HG03280 (cell line): Measurements from ENCODE around the gene NEMP1.
A peak's percentile ranks its signal among the peaks of the same experiment; 100 is the strongest.
"Not testable (repeated sequence)": the region's sequence is repeated elsewhere in the genome, so short reads cannot be mapped to it uniquely, and the experiment has no call there.

Source experiments
- ATAC-seq: cut with Tn5 transposase; IDR thresholded peaks from one replicate; pipeline ENCODE4 v1.9.1; 2021; ENCODE audit warnings: mild to moderate bottlenecking, moderate library complexity; ENCODE audit not compliant: unreplicated experiment

The NEMP1 gene, protein sequence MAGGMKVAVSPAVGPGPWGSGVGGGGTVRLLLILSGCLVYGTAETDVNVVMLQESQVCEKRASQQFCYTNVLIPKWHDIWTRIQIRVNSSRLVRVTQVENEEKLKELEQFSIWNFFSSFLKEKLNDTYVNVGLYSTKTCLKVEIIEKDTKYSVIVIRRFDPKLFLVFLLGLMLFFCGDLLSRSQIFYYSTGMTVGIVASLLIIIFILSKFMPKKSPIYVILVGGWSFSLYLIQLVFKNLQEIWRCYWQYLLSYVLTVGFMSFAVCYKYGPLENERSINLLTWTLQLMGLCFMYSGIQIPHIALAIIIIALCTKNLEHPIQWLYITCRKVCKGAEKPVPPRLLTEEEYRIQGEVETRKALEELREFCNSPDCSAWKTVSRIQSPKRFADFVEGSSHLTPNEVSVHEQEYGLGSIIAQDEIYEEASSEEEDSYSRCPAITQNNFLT

DNA sequence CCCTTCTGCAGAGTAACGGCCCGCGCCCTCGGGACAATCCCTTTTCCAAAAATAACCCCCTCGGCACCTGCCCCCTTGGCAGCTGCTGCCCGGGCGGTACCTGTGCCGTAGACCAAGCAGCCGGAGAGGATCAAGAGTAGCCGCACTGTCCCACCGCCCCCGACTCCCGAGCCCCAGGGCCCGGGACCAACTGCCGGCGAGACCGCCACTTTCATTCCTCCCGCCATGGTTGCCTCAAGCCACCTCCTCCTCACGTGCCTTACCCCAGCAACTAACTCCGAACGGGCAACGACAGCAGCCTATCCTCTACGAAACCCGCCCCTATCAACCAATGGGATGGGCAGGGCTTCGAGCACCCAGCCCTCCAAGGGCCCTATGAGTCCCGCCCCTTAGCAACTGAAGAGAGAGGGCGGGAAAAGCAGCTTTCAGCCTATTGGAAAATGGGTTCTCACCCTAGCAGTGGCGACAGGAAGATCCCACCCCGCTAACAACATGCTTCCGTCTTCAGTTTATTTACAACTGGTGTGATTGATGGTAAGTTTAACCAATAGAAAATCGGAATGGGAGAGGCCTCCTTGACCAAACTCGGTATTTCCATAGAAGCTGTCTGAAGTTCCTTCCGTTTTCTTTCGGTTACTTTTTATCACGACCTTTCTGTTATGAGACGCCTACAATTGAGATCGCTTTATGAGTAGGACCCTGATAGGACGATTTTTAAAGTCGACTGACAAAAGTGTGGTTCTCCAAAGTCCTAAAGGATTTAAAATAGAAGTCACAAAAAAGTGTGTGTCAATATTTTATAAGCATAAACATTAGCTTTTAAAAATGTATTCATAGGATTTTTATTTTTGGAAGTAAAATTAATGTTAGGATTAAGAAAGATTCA, at the start of gene NEMP1:
Gene NEMP1, minus strand, starts transcription at position 273 of the 886 bp plus-strand sequence. Its CDS starts 46 bp downstream, at position 227.
- peak; percentile 99 for ATAC-seq

DNA sequence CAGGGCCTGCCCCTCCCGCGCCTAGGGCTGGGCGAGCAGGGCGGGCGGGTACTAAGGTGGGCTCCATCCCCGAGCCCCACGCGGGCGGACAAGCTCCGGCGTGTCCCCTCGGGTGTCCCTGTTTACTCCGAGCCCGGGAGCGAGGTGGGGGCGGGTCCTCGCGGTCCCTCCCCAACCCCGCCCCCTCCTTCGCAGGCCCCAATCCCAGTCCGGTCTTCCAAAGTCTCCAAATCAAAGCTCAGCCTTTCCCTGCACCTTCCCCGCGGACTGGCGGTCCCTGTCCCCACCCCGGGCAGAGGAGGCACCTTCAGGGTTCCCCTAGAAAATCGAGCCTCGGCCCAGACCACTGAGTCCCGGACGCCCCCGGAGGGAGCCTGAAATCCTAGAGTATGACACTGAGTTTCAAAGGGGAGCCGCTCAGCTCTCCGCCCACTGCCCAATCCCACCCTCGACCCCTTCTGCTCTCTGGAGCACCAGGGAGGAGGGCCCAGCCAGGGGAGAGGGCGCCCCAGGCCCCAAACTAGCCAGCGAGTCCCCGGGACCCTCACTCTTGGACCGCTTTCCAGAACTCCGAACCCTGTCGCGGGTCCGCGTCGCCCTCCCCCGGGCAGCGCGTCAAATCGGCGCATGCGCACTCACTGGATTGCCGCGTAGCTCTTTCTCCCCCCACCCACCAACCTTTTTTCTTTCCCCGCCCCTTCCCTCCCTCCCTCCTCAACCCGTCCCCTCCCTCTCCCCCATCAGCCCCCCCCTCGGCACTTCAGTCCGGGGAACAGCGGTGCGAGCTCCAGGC, 49.3 kb upstream of the NEMP1 start, which contains the start of gene LRP1:
Gene LRP1, plus strand, starts transcription at position 758 of the 793 bp plus-strand sequence. CDS start 482 bp downstream, outside the sequence.
- ATAC-seq, result no peak

DNA sequence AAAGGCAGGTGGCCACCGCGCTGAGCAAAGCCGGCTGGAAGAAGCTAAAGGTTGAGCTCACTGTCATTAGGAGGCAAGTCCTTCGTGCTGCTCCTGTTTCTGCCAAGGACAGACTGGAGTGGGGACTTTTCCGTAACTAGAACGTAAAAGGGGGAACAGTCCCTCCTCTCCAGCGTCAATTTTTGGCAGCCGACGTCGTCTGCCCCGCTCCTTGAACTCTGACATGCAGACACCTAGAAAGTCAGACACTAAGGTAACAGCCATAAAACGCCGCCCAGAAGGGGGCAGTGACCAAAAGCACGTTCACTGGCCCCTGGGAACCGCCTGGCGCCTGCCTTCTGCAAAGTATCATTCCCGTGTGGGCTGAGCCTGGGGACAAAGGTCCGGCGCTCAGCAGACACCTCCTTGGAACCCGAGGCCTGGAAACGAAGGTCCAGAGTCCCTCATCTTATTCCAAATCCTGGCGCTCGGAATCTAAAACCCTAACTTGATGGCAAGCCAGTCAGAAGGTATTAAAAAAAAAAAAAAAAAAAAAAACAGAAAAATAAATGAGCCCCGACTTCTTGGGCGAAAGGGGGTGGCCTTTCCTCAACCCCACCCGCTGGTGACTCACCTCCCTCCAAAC, 48.6 kb upstream of the NEMP1 start:
- ATAC-seq, result no peak

DNA sequence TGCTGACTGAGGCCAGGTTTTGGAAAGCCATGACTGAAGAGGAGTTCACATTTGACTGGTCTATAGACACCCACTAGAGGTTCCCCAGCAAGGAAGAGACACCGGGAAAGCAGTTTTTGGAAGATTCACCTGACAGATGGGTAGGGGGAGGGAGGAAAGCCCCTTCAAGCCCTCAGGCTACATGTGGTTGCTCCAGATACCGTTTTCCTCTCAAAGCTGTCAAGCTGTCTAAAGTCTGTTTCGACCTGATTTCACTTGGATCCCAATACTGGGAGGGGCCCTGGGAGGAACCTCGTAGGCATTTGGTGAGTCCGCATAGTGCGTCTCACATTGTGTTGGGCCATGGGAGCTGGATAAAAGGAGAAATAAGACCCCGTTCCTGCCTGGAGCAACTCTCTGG, 48.0 kb upstream of the NEMP1 start:
- no peak for ATAC-seq

DNA sequence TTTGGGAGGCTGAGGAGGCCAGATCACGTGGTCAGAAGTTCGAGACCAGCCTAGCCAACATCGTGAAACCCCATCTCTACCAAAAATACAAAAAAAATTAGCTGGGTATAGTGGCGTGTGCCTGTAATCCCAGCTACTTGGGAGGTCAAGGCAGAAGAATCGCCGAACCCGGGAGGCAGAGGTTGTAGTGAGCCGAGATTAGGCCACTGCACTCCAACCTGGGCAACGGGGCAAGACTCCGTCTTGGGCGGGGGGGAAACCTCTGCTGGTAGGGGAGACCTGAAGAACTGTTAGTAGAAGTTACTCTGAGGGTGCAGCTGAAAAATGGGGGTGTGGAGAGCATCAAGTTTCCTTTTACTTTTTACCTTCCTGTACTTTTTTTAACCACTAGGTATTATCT, 47.5 kb upstream of the NEMP1 start:
- ATAC-seq, result no peak

DNA sequence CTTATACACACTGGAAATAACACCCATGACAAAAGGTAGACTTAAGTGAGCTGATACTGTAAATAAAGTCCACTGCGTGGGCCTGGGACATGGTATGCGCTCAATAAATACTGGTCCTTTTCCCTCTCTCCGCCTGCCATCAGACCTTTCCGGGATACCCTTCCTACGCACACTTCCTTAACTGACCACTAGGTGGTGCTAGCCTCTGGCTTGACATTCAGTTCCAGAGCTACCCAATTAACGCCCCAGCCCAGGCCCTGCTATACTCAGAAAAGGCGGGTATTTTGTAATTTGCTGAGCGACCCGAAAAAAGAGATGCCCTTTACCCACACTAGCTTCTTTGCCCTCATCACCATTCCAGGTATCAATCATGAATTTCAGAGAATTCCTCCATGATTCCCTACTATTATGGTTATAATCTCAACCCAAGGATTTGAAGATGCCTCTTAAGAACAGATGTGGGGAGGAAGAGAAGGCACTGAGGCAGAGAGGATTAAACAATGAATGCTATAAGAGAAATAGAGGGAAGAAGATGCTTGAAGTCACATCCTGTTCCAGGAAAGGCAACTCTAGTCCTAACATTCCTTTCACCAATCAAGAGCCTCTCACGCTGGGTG, 45.8 kb upstream of the NEMP1 start:
- no peak for ATAC-seq

DNA sequence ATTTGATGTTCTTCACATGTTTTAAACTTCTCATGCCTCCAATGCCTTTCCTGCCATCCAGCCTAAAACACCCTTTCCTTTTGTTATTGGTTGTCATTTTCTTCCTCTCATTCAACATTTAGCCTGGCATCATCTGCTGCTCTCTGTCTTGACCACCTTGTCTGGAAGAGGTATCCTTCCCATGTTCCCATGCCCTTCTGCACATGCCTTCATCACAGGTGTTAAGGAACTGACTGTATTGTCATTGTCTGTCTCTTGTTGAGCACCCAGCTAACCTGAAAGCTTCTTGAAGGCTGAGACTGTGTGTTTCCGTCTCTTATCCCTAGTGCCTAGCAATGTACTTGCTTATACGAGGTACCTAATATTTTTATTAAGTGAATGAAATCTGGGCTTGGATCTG, 45.2 kb upstream of the NEMP1 start:
- no peak for ATAC-seq

DNA sequence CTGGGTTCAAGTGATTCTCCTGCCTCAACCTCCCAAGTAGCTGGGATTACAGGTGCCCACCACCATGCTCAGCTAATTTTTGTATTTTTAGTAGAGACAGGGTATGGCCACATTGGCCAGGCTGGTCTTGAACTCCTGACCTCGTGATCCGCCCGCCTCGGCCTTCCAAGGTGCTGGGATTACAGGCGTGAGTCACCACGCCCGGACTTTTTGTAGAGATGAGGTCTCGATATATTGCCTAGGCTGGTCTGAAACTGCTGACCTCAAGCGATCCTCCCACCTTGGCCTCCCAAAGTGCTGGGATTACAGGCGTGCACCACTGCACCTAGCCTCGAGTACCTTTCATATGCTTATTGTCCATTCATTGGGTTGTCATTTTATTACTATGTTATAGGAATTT, 42.1 kb upstream of the NEMP1 start:
- ATAC-seq, result not testable (repeated sequence)

DNA sequence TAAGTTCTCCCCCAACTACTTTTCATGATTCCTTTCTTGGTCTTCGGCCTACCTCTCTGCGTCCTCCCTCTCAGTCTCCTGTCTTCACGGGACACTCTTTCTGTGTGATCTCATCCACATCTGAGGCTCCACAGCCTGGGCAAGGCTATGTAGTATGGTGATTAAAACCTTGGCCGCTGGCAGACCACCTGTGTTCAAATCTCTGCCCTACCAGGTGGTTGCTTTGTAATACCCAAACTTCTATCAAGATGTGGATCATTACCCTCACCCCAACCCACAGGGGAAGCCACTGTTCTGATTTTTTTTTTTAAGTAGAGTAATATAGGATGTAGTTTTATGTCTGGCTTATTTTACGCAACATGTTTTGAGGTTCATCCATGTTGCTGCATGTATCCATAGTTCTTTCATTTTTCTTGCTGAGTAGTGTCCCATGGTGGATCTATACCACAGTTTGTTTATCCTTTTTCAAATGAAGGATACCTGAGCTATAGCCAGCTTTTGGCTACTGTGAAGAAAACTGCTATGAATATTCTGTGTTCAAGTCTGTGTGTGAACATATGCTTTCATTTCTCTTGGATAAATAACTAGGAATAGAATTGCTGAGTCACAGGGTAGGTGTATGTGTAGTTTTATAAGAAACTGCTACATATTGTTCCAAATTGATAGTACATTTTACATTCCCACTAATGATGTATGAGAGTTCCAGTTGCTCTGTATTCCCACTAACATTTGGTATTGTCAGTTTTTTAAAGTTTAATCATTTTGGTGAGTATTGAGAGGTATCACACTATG, 40.9 kb upstream of the NEMP1 start:
- no peak for ATAC-seq

DNA sequence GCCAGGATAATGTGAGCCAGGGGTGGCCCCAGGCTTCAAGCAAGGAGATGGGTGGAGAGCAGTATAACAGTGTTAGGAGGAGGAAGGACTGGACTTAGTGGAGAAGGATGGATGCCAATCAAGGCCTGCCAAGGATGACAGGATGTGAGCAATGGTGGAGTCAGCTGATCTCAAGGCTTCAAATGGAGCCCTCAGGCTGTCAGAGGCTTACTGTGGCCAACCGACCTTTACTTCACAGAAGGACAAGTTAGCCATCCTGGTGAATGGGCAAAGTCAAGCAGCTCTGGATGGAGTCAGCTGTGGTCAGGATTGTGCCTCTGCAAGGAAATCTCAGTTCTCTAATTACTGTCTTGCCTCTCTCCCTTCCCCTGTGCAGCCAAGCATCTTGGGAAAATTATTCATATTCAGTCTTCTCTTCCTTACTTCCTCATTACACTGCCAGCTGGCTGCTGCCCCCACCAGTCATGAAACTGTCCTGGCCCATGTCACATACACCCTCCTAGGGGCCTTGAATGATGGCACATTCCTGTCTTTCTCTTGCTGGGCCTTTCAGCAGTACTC, 40.2 kb upstream of the NEMP1 start:
- no peak for ATAC-seq

DNA sequence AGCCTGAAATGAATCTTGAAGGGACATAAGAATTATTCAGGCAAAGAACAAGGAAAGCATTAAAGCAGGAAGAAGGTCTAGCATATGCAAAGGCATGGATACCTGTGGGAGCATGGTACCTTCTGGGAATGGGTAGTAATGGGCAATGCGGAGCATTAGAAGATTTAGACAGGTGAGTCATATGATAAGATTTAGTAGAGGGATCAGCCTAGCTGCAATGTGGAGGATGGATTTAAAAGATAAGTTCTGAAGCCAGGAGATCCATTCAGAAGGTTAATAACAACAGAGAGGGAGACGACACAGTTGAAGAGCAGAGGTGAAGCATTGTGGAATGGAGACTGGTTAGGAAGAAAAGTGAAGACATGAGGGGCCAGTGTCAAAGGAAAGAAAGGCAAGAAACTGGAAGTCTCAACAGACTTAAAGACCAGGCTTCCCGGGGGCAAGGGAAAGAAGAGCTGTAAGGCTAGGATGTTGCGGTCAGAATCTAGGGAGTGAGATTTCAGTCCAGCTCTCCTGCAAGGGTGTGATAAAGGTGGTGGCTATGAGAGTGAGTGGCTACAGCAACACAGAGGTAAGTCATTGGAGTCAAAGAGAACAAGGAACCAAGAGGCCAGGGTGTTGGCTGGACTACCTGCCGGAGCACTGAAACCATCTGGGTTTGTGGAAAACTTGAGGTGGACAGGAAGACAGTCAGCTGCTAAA, 38.1 kb upstream of the NEMP1 start:
- no peak for ATAC-seq

DNA sequence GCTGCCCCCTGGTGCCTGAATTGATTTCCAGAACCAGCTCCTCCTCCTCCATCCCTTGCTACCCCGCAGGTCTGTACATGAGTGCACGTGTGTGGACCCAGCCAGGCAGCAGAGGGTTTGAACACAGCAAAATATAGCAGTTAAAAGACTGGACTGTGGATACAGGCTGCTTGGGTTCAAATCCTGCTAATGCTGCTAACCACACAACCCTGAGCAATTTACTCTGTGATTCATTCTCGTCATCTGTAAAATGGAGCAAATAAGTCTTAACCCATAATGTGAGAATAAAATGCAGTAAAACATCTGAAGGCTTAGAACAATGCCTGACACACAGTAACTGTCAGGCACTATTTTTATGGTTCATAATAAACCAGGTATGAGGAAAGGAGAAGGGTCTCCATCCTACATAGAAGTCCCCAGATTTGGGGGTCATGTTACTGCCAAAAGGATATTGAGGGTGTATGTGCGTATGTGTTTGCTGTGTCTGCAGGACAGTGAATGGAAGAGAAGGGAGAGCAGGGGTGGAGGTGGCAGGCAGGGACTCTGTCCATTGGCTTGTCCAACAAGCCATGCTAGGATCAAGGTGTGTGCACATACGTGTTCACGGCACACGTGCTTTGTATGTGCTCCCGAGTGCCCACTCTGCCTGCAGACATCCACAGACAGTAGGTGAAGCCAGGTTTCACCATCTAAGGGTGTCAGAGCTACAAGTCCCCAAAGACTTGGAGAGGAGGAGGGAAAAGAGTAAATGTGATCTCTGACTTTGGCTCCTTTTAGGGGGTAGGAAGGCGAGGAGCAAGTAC, 34.1 kb upstream of the NEMP1 start:
- ATAC-seq, result peak; percentile 57

DNA sequence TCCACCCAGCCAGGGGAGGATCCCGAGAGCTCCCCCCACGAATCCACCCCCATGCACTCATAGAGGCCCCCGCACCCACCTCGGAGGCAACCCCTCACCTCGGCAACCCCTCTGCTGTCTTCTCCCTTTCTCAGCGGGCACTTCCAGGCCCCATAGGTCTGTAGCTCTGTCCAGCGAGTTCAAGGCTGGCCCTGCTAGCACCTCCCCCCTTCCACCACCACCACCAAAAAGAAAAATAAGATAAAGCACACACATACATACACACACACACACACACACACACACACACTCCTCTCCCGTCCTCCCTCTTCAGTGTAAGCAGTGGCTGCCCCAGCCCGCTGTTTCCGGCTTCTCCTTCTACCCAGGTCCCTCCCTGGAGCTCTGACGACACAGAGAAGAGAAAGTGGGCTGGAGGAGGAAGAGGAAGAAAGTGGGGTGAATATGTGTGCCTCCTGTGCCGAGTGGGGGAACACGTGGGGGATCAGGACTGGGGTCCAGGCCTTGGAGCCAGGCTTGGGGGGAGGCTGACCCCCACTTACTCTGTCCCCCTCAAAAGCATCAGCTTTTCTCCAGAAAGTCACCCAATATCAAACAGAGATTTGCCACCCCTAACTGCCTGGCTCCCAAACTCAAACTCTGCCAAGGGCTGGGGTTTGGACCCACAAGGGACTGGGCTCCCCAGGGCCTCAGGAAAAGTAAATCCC, 32.6 kb upstream of the NEMP1 start, which contains the start of gene STAT6:
Gene STAT6, minus strand, starts transcription at position 332 of the 704 bp plus-strand sequence. CDS start 3,084 bp downstream, outside the sequence.
- ATAC-seq, result peak; percentile 42

DNA sequence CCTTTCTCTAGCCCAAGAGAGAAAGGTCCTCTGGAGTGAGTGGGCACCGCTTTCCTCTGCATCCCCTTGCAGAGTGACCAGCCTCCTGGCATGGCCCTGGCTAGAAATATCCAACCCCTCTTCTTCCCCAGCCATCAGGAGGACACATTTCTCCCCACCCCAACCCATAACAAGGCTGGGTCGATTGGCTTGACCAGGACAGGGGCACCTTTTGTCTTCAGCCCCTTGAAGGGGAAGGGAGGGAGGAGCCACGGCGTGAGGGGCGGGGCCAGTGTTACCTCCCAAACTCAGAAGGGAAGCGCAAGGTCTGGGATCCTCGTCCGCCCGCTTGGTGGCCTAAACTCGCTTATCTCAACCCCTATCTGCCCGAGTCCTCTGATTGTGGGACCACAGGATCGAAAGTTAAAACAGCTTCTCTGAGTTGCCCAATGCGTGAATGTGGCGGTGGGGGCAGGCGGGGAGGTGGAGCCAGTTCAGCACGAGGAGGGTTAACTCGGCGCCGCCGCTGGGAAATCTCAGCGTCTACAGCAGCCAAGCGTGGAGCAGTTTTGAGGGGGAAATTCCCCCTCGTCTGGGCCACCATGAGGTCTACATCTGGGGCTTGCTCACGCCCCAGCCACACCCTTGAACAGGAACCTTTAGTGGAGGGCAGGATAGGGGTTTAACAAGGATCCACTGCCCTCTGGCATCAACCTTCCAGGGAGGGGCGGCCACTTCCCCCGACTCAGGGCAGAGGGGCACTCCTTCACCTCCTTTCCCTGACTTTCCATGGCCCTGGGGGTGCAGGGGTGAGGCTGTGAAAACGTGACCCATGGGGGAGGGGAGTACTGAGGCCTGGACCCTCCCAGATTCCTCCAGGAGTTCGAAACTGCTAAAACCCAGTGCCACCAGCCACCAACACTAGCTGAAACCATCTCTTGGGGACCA, 31.8 kb upstream of the NEMP1 start:
- ATAC-seq, result peak; percentile 35

DNA sequence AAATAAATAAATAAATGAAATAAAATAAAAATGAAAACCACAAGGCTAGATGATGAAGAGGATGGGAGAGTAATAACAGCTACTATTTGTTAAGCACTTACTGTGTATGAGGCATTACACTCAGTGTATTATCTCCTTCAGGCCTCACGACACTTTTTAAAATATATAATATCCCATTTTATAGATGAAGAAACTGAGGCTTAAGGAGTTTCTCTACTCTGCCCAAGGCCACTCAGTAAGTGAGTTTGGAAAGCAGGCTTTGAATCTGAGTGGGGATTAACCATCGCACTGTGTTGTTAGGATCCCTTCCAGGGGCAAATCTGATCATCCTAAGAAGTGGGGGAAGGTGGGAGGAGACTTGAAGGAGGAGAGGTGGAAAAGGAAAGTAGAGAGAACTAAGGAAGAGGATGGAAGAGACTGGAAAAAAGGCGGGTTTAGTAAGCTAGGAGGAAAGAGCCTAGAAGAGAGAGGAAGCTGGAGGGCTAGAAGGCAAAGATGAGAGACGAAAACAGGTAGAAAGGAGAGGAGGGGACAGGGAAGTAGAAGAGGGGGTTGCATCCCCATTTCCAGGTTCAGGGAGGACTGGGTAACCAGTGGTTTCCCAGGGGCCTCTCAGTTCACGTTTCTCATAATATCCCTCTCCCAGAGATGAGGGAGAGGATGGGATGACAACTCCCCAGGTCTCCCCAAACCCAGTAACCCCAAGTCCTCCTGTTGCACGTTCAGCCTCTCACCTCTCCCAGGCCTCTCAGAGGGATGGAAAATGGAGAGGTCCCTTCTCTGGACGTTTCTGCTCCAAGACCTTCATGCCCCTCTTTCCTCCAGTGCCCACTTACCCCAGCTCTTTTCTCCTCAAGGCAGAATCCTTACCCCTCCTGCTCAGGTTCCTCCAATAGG, 30.9 kb upstream of the NEMP1 start:
- no peak for ATAC-seq
